ENCODE results near the gene C21orf91. TPM values are rescaled to one million over a fixed set of nuclear protein-coding genes. Genes with fewer than 3 reads are reported as not detected.

The C21orf91 gene
- total and polyA plus RNA-seq, 2 donors (not counting 3 experiments of a cell fraction or from before 2014, with no cell fraction given) = 1.3 to 4.2 TPM

DNA sequence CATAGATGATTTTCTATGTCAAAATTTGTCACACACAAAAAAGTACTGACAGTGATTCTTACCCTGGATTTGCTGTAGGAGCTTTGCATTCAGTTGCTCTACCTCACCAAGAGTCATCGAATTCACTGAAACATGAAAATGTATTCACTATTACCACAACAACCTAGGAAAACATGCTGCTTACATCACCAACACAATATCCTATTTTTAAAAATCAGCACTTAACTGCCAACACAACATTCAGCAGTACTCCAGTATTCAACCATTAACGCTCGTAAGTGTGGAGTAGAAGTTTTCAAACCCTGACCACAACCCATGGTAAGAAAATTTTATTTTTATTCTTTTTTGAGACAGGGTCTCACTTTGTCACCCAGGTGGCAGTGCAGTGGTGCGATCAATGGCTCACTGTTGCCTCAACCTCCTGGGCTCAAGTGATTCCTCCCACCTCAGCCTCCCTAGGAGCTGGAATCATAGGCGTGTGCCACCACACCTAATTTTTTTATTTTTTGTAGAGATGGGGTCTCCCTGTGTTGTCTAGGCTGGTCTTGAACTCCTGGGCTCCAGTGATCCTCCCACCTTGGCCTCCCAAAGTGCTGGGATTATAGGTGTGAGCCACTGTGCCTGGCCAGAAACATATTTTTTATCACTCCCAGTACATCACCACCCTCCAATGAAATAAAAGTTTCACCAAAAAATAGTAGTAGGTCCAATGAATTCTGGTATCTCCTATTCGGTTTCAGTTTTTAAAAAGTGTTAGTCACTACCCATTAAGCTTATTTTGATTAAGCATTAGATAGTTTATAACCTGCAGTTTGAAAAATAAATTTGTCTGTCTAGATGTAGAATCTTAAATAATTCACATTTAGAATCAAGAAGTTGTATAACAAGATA lies 23.8 kb downstream of the C21orf91 start:
- BruUV-seq (replicated peaks) = no TSS peak
- ChIA-PET POLR2A (no interaction called here), CTCF (interaction anchor here (0.9 kb wide), 1 partner anchor 24 kb away, joined by 3 read pairs; no protein-coding TSS in a partner anchor)
- H4K20me1 ChIP-seq (replicated peaks; ENCODE audit: control insufficient read depth, extremely low read depth, insufficient read depth, low read length) = no peaks in the 10 kb centered on the region
- no peaks in the 10 kb centered on the region for H3K9me1 ChIP-seq (replicated peaks; ENCODE audit: control insufficient read depth, extremely low read depth, insufficient read depth, low read length)
- FAIRE-seq (no peak), DNase-seq (ENCODE audit: low read depth, low spot score) (no peak)
- no peak overlapping the region for H3K9ac ChIP-seq (replicated peaks; ENCODE audit: extremely low read depth, insufficient read depth, low read length)
- H3K9me3 ChIP-seq (replicated peaks; ENCODE audit: control insufficient read depth, insufficient read depth, low read length) = no peaks in the 10 kb centered on the region
- no peaks in the 10 kb centered on the region for H3K4me1 ChIP-seq (ENCODE audit: control insufficient read depth, extremely low read depth, insufficient read depth, low read length)
- no peak overlapping the region for H2AFZ ChIP-seq (ENCODE audit: low read depth, low read length)
- no peak for TF ChIP-seq POLR2A (IDR thresholded peaks at IDR 0.05; ENCODE audit: low read depth, low read length)
- no peak for TF ChIP-seq MAX (IDR thresholded peaks at IDR 0.05; ENCODE audit: insufficient read depth, insufficient read length)
- H3K4me3 ChIP-seq (replicated peaks in 1 of 3; ENCODE audit: insufficient read depth in 1 of 3, low read depth in 1 of 3, low read length in 3 of 3) = no peak overlapping the region
- H3K79me2 ChIP-seq (ENCODE audit: control insufficient read depth, insufficient read depth, low read length) = no peaks in the 10 kb centered on the region
- dilution Hi-C loops (cut with MboI; ENCODE audit: extremely low pct_ligation_motif_present, low sequenced_read_pairs) = no loop called here
- no peak overlapping the region for H3K4me2 ChIP-seq (ENCODE audit: insufficient read depth, low read length)
- no peaks in the 10 kb centered on the region for H3K27me3 ChIP-seq (ENCODE audit: control insufficient read depth in 2 of 2, insufficient read depth in 2 of 2, low read length in 2 of 2)
- no peak overlapping the region for H3K27ac ChIP-seq (ENCODE audit: insufficient read depth, low read depth, low read length)
- H3K36me3 ChIP-seq (ENCODE audit: control insufficient read depth in 2 of 2, extremely low read depth in 1 of 2, insufficient read depth in 2 of 2, low read length in 2 of 2) = no peaks in the 10 kb centered on the region
- intact Hi-C loops (cut with micrococcal nuclease) = no loop called here

GRCh38 chr21:17794518-17795145 lies 24.5 kb downstream of the C21orf91 start:
- TF ChIP-seq FOS (IDR thresholded peaks at IDR 0.05; ENCODE audit: borderline replicate concordance, insufficient read depth, low read length) (no peak), POLR2AphosphoS5 (IDR thresholded peaks at IDR 0.05; ENCODE audit: insufficient read depth, low read depth, low read length) (no peak), MYC (IDR thresholded peaks at IDR 0.05; ENCODE audit: low read depth, low read length) (no peak), POLR2A (IDR thresholded peaks at IDR 0.05; ENCODE audit: low read depth, low read length) (no peak), JUN (IDR thresholded peaks at IDR 0.05; ENCODE audit: borderline replicate concordance, insufficient read depth, insufficient read length, low read depth) (no peak), MAX (IDR thresholded peaks at IDR 0.05; ENCODE audit: insufficient read depth, insufficient read length) (no peak)
- TF ChIP-seq, protein P1, sequence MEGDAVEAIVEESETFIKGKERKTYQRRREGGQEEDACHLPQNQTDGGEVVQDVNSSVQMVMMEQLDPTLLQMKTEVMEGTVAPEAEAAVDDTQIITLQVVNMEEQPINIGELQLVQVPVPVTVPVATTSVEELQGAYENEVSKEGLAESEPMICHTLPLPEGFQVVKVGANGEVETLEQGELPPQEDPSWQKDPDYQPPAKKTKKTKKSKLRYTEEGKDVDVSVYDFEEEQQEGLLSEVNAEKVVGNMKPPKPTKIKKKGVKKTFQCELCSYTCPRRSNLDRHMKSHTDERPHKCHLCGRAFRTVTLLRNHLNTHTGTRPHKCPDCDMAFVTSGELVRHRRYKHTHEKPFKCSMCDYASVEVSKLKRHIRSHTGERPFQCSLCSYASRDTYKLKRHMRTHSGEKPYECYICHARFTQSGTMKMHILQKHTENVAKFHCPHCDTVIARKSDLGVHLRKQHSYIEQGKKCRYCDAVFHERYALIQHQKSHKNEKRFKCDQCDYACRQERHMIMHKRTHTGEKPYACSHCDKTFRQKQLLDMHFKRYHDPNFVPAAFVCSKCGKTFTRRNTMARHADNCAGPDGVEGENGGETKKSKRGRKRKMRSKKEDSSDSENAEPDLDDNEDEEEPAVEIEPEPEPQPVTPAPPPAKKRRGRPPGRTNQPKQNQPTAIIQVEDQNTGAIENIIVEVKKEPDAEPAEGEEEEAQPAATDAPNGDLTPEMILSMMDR (IDR thresholded peaks at IDR 0.05; ENCODE audit: extremely low read depth in 1 of 2, insufficient read depth in 1 of 2, low read depth in 1 of 2, low read length in 2 of 2) = no peak
- H3K9ac ChIP-seq (replicated peaks; ENCODE audit: extremely low read depth, insufficient read depth, low read length) = no peak overlapping the region
- CTCF ChIA-PET = no interaction called here
- H3K4me3 ChIP-seq (replicated peaks in 1 of 3; ENCODE audit: insufficient read depth in 1 of 3, low read depth in 1 of 3, low read length in 3 of 3) = no peak overlapping the region
- dilution Hi-C loops (cut with MboI; ENCODE audit: extremely low pct_ligation_motif_present, low sequenced_read_pairs) (no loop called here), intact Hi-C loops (cut with micrococcal nuclease) (no loop called here)
- H3K36me3 ChIP-seq (ENCODE audit: control insufficient read depth in 2 of 2, extremely low read depth in 1 of 2, insufficient read depth in 2 of 2, low read length in 2 of 2) = no peaks in the 10 kb centered on the region
- H3K27me3 ChIP-seq (ENCODE audit: control insufficient read depth in 2 of 2, insufficient read depth in 2 of 2, low read length in 2 of 2) = no peaks in the 10 kb centered on the region
- no peaks in the 10 kb centered on the region for H3K9me1 ChIP-seq (replicated peaks; ENCODE audit: control insufficient read depth, extremely low read depth, insufficient read depth, low read length)
- H3K27ac ChIP-seq (ENCODE audit: insufficient read depth, low read depth, low read length) = no peak overlapping the region
- no peaks in the 10 kb centered on the region for H3K9me3 ChIP-seq (replicated peaks; ENCODE audit: control insufficient read depth, insufficient read depth, low read length)
- DNase-seq (ENCODE audit: low read depth, low spot score) (no peak), FAIRE-seq (no peak)
- POLR2A ChIA-PET = no interaction called here
- no peaks in the 10 kb centered on the region for H4K20me1 ChIP-seq (replicated peaks; ENCODE audit: control insufficient read depth, extremely low read depth, insufficient read depth, low read length)
- H3K4me2 ChIP-seq (ENCODE audit: insufficient read depth, low read length) = no peak overlapping the region
- BruUV-seq (replicated peaks) = no TSS peak
- H3K4me1 ChIP-seq (ENCODE audit: control insufficient read depth, extremely low read depth, insufficient read depth, low read length) = no peaks in the 10 kb centered on the region
- H3K79me2 ChIP-seq (ENCODE audit: control insufficient read depth, insufficient read depth, low read length) = no peaks in the 10 kb centered on the region
- no peak overlapping the region for H2AFZ ChIP-seq (ENCODE audit: low read depth, low read length)
